IPS DF 4.7 (cell line): ENCODE data around the gene INTS2.
"Not testable (repeated sequence)": the region's sequence is repeated elsewhere in the genome, so short reads cannot be mapped to it uniquely, and the experiment has no call there.

ENCODE experiments used
- DNase-seq: peaks from one replicate; pipeline ENCODE4 v3.0.0-alpha.2; 2013; ENCODE audit warnings: low spot score; ENCODE audit errors: extremely low read depth

INTS2 gene

GRCh38 chr17:61826198-61826597 is 101.6 kb downstream of the INTS2 start:
- DNase-seq: not testable (repeated sequence)

- no peak for DNase-seq
Observed at GRCh38 chr17:61825448-61826137, 102.2 kb downstream of the INTS2 start.

- DNase-seq: no peak
Observed at GRCh38 chr17:61822326-61823285, 105.2 kb downstream of the INTS2 start.

GRCh38 chr17:61821655-61822054 is 106.1 kb downstream of the INTS2 start:
- DNase-seq: no peak

- DNase-seq: not testable (repeated sequence)
Observed at GRCh38 chr17:61819265-61819664, 108.5 kb downstream of the INTS2 start.

GRCh38 chr17:61818225-61818624 is 109.6 kb downstream of the INTS2 start:
- no peak for DNase-seq

- no peak for DNase-seq
Observed at GRCh38 chr17:61817452-61817851, 110.3 kb downstream of the INTS2 start.

GRCh38 chr17:61816538-61816937 is 111.2 kb downstream of the INTS2 start:
- no peak for DNase-seq

GRCh38 chr17:61815863-61816503 is 111.8 kb downstream of the INTS2 start:
- DNase-seq: no peak
